GM18907 (cell line): ENCODE measurements around the gene CSDE1.
A peak's percentile ranks its signal among the peaks of the same experiment; 100 is the strongest.

Source experiments
- ATAC-seq: cut with Tn5 transposase; IDR thresholded peaks from one replicate; pipeline ENCODE4 v1.9.1; 2021; ENCODE audit warnings: mild to moderate bottlenecking, moderate library complexity; ENCODE audit not compliant: unreplicated experiment

CSDE1 gene

DNA sequence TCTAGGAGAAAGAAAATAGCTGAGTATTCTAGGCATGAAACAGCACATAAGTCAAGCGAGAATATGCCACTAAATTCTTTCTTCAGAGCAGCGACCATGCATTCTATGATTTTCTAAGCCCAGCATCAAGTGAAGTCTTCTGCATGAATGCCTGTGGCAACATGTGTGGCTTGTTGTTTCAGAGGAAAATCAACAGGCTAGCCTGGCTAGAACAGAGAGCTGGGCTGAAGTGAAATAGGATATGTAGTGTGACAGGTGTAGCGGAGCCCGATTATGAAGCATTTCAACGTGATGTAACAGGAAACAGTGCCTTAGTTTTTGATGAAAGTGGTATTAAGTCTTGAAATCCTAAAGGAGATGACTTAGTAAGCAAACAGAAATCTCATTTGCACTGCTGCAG is 7.0 kb downstream of the CSDE1 start:
- no peak for ATAC-seq

DNA sequence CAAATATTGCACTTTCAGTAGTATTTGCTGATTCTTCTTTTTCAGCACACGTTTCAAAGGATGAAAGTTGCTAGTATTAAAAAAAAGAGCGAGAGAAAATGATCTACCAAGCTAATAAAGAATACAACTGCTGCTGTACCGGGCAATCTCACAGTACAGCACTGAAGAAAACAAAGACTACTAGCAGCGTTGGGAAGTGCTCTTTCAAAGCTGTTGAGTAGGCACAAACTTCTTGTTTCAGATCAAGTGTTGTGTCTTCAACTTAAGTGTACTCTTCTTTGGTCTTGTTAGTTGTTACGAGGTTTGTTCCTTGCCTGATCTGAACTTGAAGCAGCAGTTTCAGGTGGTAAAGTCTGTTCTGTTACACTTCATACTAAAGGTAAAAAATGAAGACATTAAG is 7.9 kb downstream of the CSDE1 start:
- ATAC-seq: no peak

DNA sequence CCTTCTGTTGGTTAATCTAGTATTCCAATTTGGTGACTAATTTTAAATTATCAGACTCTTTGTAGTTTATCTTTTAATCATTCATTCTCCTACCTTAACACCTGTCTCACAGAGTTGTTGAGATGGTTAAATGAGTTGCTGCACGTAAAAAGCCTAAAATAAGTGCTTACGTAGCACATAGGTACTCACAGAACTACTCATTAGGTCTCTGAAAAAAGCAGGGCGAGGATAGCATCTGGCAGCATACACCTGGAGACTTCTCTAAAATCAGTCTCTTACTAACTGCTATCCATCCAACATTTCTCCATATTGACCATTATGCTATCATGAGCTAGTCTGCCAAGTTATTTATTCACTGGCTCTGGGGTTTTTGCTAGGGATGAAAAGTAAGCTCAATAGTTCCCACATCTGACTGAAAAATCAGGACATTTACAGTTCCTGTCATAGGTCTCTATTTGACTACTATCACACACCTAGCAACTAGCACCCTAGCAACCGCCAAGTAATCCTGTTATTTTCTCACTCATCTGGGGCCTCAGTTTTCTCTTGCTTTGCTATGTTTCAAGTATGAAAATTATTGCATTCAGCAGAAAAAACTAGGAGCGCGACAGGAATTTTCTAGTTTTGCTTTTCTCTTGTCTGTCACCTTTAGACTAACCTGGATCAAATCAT is 11.2 kb downstream of the CSDE1 start:
- no peak for ATAC-seq

DNA sequence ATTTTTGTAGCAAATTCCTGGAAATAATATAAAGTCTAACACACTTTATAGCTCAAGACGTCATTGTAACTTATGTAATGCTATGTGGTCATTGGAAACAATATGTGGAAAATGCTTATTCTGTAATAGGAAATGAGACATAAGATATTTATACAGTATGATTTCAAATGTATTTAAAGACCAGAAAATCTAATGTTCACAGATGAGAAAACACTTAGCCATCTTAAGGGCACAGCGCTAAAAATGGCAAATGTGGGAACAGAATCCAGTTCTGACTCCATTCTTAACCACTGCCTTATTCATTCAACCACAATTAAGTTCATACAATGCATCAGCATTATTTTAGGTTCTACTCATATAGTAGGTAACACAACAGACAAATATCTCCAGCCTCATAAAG is 12.5 kb downstream of the CSDE1 start:
- no peak for ATAC-seq

DNA sequence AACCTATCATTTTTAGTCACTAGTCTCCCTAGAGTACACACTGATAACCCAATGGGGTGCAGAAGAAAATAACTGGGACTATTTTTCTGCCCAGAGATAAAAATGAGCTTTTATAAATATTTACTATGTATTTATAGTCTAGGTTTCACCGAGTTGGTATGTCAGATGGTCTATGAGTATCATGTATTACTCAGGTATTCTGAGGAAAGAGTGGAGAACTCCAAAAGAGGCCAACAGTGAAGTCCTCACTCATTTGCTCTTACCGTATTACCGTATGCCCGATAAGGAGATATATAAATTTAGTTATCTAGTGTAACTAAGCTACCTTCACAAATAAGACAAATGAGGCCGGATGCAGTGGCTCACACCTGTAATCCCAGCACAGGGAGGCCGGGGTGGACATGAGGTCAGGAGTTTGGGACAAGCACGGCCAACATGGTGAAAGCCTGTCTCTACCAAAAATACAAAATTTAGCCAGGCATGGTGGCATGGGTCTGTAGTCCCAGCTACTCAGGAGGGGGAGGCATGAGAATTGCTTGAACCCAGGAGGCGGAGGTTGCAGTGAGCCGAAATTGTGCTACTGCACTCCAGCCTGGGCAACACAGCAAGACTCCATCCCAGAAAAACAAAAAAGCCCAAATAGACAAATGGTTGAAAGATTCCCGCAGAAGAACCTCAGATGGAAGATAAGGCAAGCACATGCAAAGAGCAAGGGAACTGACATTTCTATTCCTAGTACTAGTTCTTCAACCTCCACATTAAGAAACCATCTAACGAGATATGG is 15.6 kb downstream of the CSDE1 start:
- no peak for ATAC-seq

DNA sequence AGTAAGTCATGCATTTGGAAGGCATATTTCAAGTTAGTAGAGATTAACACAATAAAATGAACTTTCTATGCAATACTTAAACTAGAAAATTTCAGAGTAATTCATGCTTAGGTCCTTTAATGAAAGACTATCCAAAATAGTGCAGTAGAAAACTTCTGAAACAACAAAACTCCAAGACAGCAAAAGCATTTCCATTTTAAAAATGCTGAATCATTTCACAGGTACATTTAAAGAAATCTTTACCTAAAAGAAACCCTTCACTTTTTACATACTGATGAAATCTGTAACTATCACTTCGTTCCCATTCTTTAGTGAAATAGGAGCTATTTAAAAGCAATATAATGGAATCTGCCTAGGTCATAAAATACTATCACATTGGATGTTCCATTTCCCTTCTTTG is 17.5 kb downstream of the CSDE1 start:
- ATAC-seq: no peak

DNA sequence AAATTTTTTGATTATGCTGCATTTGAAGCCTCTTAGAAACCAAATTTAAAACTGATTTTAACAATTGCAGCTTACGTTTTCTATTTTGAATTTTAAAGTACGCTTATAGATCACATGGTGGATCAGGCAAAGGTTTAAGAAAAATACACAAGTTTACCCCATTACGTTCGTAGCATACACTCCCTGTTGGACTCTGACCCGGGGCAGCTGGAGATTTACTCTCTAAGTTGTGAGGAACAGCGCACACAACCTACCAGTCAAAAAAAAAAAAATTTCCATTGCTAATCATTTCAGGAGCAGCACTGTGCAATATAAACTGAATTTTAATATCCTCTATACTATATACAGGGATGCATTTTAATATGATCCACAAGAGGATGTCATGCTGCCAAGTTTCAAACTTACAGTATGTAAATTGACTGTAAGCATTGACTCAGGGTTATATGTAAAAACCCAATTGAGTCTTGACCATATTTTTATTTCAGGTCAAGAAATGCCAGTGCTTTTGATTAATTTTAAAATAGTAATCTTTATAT is 20.4 kb downstream of the CSDE1 start:
- ATAC-seq: no peak

DNA sequence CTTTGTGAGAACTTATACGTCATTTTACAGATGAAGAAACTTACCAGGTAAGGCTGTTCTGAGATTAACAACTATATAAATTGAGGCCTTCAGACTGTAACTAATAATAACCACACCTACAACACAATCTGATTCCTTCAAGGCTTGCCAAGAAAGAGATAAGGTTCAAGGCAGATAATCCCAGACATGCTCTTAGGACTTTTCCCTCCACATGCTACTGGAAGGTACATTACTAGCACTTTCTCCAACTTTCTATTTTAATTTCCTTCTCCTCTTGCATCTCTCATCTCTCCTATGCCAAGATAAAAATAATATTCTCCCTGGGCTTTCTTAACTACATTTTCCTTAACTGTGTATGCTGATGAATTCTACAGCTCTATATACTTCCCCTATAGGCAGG is 22.3 kb downstream of the CSDE1 start:
- ATAC-seq: no peak

DNA sequence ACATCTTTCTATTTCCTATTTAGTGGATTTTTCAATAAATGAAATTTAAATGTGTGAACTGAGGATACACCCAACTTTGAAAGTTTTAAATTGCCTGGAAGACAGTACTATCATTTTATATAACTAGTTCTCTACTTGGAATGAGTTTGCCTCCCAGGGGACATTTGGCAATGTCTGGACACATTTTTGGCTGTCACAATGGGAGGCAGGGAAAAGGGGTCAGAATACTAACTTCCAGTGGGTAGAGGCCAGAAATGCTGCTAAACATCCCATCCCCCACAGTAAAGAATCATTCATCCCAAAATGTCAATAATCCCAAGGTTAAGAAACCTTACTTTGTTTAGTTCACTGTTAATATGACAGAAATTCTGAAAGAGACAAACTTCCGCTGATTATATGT is 28.0 kb downstream of the CSDE1 start:
- no peak for ATAC-seq

DNA sequence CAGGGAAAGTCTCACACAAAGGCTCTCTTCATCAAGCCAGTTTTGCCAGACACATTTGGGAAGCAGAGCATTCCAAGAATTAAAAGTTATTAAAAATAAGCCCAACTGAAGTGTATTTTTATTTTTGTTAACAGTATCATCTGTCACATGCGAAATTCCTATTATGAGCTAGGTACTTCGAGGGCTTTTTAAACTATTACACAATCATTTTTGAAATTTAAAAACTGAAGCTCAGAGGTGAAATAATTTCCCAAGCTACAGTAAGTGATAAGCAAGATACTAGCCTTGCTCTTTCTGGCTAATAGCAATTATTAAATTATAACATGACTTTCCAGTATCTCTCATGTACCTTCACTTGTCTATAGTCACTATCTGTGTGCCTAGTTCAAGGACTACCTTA is 29.2 kb downstream of the CSDE1 start:
- ATAC-seq: no peak

DNA sequence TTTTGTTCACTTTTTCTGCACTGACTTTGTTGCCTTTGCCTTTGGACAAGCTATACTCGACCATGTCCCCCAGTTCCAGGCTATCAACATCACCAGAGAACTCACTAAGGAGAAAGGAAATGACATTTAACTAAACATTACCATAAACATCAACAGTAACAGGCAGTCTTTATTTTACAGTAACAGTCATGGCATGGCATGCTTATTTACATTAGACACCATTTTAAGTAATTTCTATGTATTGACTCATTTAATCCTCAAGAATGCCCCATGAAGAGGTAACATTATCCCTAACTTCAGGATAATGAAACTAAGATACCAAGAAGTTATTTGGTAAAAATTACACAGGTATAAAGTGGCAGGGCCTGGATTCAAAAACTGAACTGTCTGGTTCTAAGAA is 32.6 kb downstream of the CSDE1 start:
- no peak for ATAC-seq

DNA sequence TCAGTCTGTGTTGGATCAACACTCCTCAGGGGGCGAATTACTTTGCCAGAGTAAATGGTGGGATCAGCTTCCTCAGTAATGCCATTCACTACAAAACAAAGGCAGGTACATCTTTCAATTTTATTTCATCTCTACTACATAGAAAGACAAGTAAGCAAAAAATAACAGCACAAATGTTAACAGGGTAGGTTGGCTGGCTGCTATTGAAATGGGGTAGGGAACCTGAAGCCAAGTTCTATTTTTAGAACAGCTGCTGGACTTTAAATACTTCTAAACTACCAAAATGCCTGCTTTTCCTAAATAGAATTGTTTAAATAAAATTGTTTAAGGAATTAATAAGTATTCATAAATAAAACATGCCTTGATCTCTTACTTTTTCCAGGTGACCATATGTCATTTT is 33.9 kb downstream of the CSDE1 start:
- no peak for ATAC-seq

DNA sequence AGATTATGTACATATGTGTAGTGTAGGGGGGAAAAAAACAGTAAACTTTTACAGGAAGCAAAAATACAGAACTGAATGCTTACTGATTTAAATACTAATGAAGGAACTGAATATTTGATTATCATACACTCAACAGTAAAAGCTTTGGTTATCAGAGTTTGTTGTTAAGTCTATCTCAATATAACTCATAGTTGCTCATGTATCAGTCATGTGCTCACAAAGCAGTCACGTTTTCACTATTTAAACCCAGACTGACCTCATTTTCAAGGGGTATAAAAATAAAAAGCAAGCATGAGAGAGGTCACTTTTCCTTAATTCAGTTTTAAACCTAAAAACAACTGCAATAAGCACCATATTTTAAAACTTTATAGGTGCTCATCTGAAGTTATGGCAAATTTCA is 34.3 kb downstream of the CSDE1 start:
- no peak for ATAC-seq

DNA sequence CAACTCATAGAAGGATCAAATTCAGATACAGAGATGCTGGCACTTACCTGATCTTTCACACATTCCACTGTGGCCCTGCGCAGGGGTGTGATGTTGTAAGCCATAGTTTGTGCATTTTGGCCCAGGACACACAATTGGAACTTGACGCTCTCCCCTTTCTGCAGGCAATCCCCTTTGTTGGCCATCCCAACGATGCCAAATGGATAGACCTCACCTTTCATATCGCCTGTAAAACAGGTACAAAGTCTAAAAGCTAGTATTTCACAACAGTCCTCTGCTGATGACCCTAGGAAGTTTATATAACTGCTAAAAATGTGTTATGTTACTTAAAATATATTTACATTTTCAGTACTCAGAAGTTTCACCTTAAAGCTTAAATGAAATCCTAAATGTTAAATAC is 37.3 kb downstream of the CSDE1 start:
- ATAC-seq: no peak

DNA sequence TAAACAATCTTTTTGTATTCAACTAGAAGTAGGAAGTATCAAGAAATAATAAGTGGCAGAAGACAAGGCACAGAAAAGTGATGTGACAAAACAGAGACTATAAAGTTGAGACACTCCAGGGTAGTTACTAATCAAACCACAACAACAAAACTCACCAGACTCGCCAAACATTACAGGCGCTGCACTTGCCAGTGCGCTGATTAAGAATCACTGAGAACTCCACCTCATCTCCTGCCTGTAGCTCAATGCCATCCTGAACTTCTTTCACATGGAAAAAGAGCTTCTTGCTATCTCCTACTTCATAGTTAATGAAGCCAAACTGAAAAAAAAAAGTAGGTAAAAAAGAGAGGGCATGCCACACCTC is 38.4 kb downstream of the CSDE1 start:
- no peak for ATAC-seq

DNA sequence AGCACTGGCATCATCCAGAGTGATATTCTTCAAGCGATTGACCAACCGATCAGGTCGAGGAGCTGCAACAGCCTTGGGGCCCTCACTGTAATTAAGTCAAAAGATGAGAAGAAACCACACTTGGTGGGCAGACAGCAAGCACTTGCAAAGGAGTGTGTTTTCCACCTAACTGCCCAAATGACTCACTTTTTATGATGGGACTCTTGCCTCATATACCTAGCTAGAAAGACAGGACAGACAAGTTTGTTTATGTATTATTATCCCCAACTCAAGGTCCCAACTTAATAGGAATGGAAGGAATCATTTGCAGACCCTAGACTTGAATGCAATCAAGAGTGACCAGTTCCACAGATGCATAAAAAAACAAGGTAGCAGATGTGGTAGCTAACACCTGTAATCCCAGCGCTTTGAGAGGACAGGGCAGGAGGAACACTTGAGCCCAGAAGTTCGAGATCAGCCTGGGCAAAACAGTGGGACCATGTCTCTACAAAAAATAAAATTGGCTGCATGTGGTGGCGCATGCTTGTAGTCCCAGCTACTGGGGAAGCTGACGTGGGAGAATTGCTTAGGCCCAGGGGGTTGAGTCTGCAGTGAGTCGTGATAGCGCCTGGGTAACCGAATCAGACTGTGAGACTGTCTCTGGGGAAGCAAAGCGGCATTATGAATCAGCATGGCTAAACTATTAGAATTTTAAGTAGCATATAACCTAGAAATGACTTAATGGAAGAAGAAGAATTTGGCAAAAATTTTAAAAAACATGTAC is 38.9 kb downstream of the CSDE1 start:
- ATAC-seq: no peak

DNA sequence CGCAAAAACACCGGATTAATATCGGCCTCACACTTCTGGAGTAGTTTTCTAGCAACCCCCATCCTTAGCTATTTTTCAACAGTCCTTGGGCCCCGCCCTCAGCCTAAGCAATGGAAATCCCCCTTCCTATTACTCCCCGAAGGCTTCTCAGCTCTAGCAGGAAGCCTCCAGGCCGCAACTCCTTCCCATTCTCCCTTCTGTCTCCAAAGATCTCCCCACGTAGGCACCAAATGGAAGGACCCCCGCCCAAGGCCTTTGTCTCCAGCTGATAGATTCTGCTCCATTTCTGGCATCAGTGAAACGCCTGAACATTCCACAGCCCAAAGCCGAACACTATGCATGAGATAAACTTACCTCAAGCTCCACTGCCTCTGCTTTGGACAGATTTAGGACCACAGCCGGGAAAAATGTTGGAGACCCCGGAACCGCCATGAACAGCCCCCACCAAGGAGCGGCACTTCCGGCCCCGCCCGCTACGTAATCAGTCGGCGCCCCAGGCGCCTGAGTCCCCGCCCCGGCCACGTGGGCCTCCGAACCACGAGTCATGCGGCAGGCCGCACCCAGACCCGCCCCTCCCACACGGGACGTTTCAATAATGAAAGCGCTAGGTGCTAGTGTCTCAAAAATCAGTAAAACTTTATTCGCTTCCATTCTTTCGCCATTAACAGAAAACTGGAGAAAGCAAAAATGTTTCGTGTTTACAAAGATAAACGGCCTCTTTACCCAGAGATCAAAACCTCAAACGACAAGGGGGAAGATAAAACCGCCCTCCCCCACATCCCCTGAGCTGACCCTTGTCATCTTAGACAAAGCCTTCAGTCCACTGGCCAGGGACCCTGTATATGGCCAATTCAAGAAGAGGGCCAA is 41.2 kb downstream of the CSDE1 start, which contains the start of gene NRAS:
TSS of gene NRAS (minus strand) at position 468 of the 867 bp plus-strand sequence. CDS start 611 bp downstream, outside the sequence.
- ATAC-seq: peak; percentile 93

DNA sequence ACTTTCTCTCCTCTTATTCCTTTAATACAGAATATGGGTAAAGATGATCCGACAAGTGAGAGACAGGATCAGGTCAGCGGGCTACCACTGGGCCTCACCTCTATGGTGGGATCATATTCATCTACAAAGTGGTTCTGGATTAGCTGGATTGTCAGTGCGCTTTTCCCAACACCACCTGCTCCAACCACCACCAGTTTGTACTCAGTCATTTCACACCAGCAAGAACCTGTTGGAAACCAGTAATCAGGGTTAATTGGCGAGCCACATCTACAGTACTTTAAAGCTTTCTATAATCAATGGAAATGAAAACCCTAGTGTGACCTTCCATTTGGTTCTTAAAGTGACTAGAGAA is 41.9 kb downstream of the CSDE1 start:
- ATAC-seq: peak; percentile 2

DNA sequence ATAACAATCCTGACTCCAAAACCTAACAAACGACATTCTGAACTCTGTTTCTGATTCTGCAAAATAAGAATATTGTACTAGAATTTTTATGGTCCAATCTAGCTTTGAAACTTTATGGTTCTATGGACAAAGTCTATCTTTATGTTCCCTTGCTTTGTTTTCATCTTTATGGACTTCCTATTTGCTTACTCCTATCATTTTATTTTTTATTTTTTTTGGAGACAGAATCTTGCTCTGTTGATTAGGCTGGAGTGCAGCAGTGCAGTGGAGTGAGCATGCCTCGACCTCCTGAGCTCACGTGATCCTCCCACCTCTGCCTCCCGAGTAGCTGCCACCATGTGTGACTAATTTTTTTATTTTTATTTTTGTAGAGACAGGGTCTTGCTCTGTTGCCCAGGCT is 44.8 kb downstream of the CSDE1 start:
- no peak for ATAC-seq

DNA sequence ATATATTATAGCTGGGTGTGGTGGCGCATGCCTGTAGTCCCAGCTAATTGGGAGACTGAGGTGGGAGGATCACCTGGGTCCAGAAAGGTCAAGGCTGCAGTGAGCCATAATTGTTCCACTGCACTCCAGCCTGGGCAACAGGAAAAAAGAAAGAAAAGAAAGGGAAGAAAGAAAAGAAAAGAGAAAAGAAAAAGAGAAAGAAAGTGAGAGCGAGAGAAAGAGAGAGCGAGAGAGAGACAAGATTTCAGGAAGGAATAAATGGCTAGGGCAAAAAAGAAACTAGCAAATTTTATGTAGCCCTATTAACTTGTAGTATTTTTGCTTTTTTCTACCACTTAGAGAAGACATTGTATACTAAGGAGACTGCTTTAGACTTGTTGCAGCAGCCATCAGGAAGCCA is 47.4 kb downstream of the CSDE1 start:
- ATAC-seq: no peak

DNA sequence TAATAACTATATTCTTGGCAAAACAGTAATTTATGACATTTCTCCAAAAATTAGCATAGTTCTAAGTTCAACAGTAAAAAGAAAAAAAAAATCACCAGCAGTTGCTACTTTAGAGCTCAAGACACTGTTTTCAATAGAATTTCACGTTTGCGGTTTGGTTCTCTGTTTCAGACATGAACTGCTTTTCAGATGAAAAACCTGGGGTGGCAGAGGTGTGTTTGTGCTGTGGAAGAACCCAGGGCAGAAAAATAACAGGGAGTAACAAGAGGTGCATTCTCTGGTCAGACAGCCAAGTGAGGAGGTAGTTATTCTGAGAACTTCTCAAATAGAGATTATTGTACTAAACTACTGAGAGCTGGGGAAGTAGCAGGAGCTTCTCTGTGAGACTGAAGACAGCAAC is 50.2 kb downstream of the CSDE1 start:
- ATAC-seq: no peak
